Peyer's patch (tissue), 4 donors: ENCODE data around the gene RXRA. TPM values are rescaled to one million over a fixed set of nuclear protein-coding genes. Genes with fewer than 3 reads are reported as not detected.

Experiments used
- DNase-seq, 3 donors: peaks; one replicate each; pipeline ENCODE4 v3.0.0-alpha.2; 2017 to 2019
- H3K27ac ChIP-seq, 4 donors: fragments of 200-600 bp; sonication (generic); one replicate each; pipeline ENCODE4 v1.5.1; 2016 to 2019
- H3K27me3 ChIP-seq, 2 donors: fragments of 200-600 bp; sonication (generic); one replicate each; pipeline ENCODE4 v1.5.1; 2019
- H3K36me3 ChIP-seq, 3 donors: fragments of 200-600 bp; sonication (generic); one replicate each; pipeline ENCODE4 v1.5.1; 2016 to 2019
- H3K4me1 ChIP-seq, 4 donors: fragments of 200-600 bp; sonication (generic); one replicate each; pipeline ENCODE4 v1.5.1; 2016 to 2019
- H3K4me3 ChIP-seq, 4 donors: fragments of 200-600 bp; sonication (generic); 1 replicate in 3 of 4; 2 replicates in 1 of 4; pipeline ENCODE4 v1.5.1; 2016 to 2019; ENCODE audit warnings: mild to moderate bottlenecking in 1 of 4
- H3K9me3 ChIP-seq, 4 donors: fragments of 200-600 bp; sonication (generic); one replicate each; pipeline ENCODE4 v1.5.1; 2016 to 2019; ENCODE audit warnings: mild to moderate bottlenecking in 1 of 4
- CTCF ChIP-seq, 6 experiments: fragments of 450-650 bp in 4 of 6; fragments of 200-600 bp in 2 of 6; sonication (generic) in 1 of 6; IDR thresholded peaks; one replicate each; pipeline ENCODE4 v1.5.1; 2017 to 2019; ENCODE audit warnings: antibody characterized with exemption in 6 of 6, mild to moderate bottlenecking in 3 of 6, moderate library complexity in 1 of 6
- POLR2A ChIP-seq, 2 donors: fragments of 450-650 bp; IDR thresholded peaks; one replicate each; pipeline ENCODE4 v1.5.1; 2017; ENCODE audit warnings: antibody characterized with exemption in 2 of 2, mild to moderate bottlenecking in 2 of 2, moderate library complexity in 2 of 2
- total RNA-seq, 4 donors: library from RNA; depleted of rRNA; stranded (reverse); fragments of >200 nt; gene quantifications; one replicate each; pipeline ENCODE4 v1.1.0, GENCODE V29; 2016

Gene RXRA
- total RNA-seq, 4 donors from 2014 or later = 54.5 to 83.6 (median 65.4) TPM

- no peaks in the 10 kb centered on the region for H3K9me3 ChIP-seq
- H3K27me3 ChIP-seq = no peaks in the 10 kb centered on the region
- DNase-seq = peak in 2 of 3 donors; percentile 69 to 71
- peak overlapping the region in 2 of 4 donors; percentile 73 to 94 for H3K4me3 ChIP-seq
- no peak for TF ChIP-seq CTCF (IDR thresholded peaks at IDR 0.05)
- TF ChIP-seq POLR2A (IDR thresholded peaks at IDR 0.05) = peak in 1 of 2 donors; percentile 64
- peak overlapping the region in 3 of 4 donors; percentile 84 to 95 (median 94) for H3K27ac ChIP-seq
- peaks cover 14 to 83% (median 18%) of the 10 kb centered on the region in 4 donors for H3K4me1 ChIP-seq
- no peaks in the 10 kb centered on the region for H3K36me3 ChIP-seq
These were observed 3.6 kb downstream of the RXRA start for GRCh38 chr9:134329886-134330285.

- H3K9me3 ChIP-seq = no peaks in the 10 kb centered on the region
- H3K27ac ChIP-seq = peak overlapping the region in 1 of 4 donors; percentile 94
- TF ChIP-seq POLR2A (IDR thresholded peaks at IDR 0.05) (no peak), CTCF (IDR thresholded peaks at IDR 0.05) (no peak)
- peaks cover 10 to 87% (median 17%) of the 10 kb centered on the region in 4 donors for H3K4me1 ChIP-seq
- H3K27me3 ChIP-seq = no peaks in the 10 kb centered on the region
- no peaks in the 10 kb centered on the region for H3K36me3 ChIP-seq
- no peak for DNase-seq
- H3K4me3 ChIP-seq = peak overlapping the region in 1 of 4 donors; percentile 94
These were observed 4.3 kb downstream of the RXRA start for GRCh38 chr9:134330590-134330989.

GRCh38 chr9:134331186-134332025, 5.2 kb downstream of the RXRA start:
- Histone ChIP-seq H3K27ac (peak overlapping the region in 1 of 4 donors; percentile 94), H3K4me3 (no peak overlapping the region), H3K36me3 (no peaks in the 10 kb centered on the region), H3K4me1 (peaks cover 8 to 95% (median 20%) of the 10 kb centered on the region in 4 donors), H3K27me3 (no peaks in the 10 kb centered on the region), H3K9me3 (no peaks in the 10 kb centered on the region)
- TF ChIP-seq POLR2A (IDR thresholded peaks at IDR 0.05) = no peak
- TF ChIP-seq CTCF (IDR thresholded peaks at IDR 0.05) = no peak
- DNase-seq = no peak

- Histone ChIP-seq H3K4me3 (peak overlapping the region in 1 of 4 donors; percentile 8), H3K27ac (peak overlapping the region in 3 of 4 donors; percentile 80 to 98 (median 80))
These were observed 6.0 kb downstream of the RXRA start for GRCh38 chr9:134332266-134332665.

DNA sequence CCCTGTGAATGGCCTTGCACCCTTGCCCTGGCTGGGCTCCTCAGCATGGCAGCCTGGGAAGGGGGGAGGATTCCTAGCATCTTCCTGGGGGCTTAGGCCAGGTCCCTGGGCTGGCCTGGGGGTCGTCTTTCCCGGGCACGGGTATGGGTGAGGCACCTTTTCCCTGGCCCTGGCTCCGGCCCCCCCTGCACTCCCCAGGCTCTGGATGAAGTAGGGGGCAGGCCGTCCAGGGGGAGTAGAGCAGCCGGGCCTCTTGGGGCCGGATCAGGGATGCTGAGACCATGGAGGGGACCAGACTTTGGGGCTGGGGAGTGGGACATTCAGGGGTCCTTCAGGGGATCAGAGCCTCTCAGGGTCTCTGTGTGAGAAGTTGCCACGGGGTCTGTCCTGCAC, 6.6 kb downstream of the RXRA start:
- H3K4me3 ChIP-seq = peak overlapping the region in 1 of 4 donors; percentile 12
- no peak for DNase-seq
- no peak for TF ChIP-seq POLR2A (IDR thresholded peaks at IDR 0.05)
- TF ChIP-seq CTCF (IDR thresholded peaks at IDR 0.05) = no peak
- H3K4me1 ChIP-seq = peaks cover 0 to 99% (median 24%) of the 10 kb centered on the region in 4 donors
- no peaks in the 10 kb centered on the region for H3K36me3 ChIP-seq
- peak overlapping the region; percentile 17 to 98 (median 80) for H3K27ac ChIP-seq
- H3K27me3 ChIP-seq = no peaks in the 10 kb centered on the region
- H3K9me3 ChIP-seq = no peaks in the 10 kb centered on the region

More at GRCh38 chr9:134332266-134332665, 6.0 kb downstream of the RXRA start:
- Histone ChIP-seq H3K9me3 (no peaks in the 10 kb centered on the region), H3K4me1 (peaks cover 2 to 99% (median 24%) of the 10 kb centered on the region in 4 donors), H3K36me3 (no peaks in the 10 kb centered on the region), H3K27me3 (no peaks in the 10 kb centered on the region)
- DNase-seq = no peak
- TF ChIP-seq POLR2A (IDR thresholded peaks at IDR 0.05) = no peak
